Cardiac fibroblast (primary cell): ENCODE data around the gene ADAM19.

Experiments used
- DNase-seq, 2 donors: peaks; one replicate each; pipeline versions ENCODE4 v3.0.0 to v3.0.0-alpha.2; 2010; ENCODE audit warnings: low read depth in 2 of 2
- H3K4me3 ChIP-seq, 2 donors: replicated peaks in 1 of 2; 1 replicate in 1 of 2; 2 replicates in 1 of 2; pipeline ENCODE4 v1.5.1; 2011; ENCODE audit warnings: low read depth in 2 of 2, low read length in 2 of 2, mild to moderate bottlenecking in 2 of 2, moderate library complexity in 1 of 2
- TF ChIP-seq, protein P1 (sequence below): IDR thresholded peaks from one replicate; pipeline ENCODE4 v1.5.1; 2011; ENCODE audit warnings: low read depth, mild to moderate bottlenecking, low read length, inconsistent platforms

ADAM19 gene

DNA sequence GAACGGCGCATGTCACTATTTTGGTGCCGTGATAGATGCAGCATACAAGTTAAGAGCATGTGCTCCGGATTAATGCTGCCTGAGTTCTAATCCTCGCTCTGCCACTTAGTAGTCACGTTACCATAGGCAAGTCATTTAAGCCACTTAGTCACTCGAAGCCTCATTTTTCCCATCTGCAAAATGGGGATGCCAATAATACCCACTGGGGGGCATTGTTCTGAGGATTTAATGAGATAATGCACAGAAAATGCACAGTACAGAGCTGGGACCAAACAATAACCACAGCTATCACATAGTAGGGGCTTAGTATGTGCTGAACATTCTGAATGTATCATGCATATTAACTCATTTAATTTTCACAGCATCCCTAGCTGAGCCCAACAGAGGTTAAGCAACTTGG is 106.5 kb downstream of the ADAM19 start:
- no peak overlapping the region for H3K4me3 ChIP-seq
- TF ChIP-seq, protein P1, sequence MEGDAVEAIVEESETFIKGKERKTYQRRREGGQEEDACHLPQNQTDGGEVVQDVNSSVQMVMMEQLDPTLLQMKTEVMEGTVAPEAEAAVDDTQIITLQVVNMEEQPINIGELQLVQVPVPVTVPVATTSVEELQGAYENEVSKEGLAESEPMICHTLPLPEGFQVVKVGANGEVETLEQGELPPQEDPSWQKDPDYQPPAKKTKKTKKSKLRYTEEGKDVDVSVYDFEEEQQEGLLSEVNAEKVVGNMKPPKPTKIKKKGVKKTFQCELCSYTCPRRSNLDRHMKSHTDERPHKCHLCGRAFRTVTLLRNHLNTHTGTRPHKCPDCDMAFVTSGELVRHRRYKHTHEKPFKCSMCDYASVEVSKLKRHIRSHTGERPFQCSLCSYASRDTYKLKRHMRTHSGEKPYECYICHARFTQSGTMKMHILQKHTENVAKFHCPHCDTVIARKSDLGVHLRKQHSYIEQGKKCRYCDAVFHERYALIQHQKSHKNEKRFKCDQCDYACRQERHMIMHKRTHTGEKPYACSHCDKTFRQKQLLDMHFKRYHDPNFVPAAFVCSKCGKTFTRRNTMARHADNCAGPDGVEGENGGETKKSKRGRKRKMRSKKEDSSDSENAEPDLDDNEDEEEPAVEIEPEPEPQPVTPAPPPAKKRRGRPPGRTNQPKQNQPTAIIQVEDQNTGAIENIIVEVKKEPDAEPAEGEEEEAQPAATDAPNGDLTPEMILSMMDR: no peak
- no peak for DNase-seq

DNA sequence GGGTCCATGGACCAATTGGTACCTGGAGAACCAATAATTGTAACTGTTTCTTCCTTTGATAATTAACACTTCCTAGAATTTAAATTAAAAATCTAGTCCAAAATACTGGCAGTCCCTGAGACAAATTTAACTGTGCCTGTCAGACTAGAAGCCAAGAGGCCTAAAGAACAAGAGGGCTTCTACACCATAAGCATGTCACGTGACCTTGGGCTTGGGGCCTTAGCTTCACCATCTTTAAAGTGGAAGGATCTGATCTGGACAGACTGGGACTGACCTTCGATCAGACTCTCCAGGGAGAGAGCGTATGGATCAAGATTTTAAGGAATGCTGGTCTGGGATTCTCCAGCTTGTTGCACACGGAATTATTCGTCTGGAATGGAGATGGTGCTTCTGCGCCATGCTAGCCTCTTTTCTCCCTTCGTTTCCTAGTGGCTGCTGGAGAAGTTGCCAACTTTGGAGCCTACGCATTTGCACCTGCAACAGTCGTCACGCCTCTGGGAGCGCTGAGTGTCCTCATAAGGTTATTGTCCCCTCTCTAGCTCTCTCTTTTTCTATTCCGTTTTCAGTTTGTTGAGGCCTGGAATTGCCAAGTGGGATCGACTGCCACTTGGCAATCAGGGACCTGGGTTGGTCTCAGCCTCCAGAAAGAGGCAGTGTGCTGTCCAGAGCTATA is 107.1 kb downstream of the ADAM19 start:
- no peak overlapping the region for H3K4me3 ChIP-seq
- TF ChIP-seq, protein P1: no peak
- no peak for DNase-seq

- TF ChIP-seq, protein P1: no peak
- DNase-seq: peak; percentile 82 to 94
- no peak overlapping the region for H3K4me3 ChIP-seq
Observed at GRCh38 chr5:157464519-157465171, 110.9 kb downstream of the ADAM19 start.

DNA sequence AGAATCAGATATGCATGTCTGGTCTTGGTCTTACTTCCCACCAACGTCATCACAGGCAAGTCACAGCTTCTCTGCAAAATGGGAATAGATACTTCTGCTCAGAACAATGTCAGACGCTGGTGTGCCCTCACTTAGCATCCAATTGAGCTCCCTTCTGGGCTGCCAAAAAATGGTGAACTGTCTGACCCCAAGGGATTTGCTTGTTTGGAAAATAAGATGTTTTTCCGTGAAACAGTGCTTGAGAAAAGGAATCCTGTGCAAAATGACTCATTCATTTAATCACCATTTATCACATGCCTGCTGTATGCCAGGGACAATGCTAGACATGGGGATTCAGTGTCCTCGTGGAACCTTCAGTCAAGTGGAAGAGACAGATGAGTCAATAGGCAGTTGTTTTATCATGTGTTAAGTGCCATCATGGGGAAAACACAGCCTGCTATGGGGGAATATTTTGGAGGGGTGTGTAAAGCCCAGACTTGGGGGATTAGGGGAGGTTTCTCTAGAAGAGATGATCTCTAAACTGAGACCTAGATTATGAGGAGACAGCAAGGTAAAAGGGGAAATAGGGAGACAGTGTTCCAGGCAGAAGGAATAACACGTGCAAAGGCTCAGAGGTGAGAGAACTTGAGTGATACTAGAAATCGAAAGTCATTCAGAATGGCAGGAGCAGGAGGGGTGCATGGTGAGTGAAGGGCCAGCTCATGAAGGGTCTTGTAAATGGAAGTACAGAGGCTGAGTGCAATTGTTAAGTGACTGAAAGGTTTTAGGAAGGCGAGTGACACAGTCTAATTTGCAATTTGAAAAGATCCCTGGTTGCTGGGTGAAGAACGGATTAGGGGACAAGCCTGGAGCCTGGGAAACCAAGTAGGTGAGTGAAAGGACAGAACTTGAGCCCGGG is 111.7 kb downstream of the ADAM19 start:
- no peak overlapping the region for H3K4me3 ChIP-seq
- TF ChIP-seq, protein P1: no peak
- DNase-seq: peak in 1 of 2 donors; percentile 83

DNA sequence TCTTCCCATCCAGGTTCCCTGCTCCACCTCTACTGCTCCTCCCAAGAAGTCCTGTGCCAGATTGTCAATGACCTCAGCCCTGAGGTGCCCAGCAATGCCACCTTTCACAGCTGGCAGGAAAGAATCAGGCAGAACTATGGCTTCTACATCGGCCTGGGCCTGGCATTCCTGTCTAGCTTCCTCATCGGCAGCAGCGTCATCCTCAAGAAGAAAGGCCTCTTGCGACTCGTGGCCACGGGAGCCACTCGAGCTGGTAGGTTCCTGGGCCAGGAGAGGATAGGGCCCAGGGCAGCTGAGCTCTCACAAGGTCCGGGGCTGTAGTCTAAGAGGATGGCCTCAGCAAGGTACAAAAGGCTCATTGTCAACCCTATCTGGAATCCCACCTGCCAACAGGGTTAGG is 112.5 kb downstream of the ADAM19 start:
- TF ChIP-seq, protein P1: no peak
- no peak for DNase-seq

DNA sequence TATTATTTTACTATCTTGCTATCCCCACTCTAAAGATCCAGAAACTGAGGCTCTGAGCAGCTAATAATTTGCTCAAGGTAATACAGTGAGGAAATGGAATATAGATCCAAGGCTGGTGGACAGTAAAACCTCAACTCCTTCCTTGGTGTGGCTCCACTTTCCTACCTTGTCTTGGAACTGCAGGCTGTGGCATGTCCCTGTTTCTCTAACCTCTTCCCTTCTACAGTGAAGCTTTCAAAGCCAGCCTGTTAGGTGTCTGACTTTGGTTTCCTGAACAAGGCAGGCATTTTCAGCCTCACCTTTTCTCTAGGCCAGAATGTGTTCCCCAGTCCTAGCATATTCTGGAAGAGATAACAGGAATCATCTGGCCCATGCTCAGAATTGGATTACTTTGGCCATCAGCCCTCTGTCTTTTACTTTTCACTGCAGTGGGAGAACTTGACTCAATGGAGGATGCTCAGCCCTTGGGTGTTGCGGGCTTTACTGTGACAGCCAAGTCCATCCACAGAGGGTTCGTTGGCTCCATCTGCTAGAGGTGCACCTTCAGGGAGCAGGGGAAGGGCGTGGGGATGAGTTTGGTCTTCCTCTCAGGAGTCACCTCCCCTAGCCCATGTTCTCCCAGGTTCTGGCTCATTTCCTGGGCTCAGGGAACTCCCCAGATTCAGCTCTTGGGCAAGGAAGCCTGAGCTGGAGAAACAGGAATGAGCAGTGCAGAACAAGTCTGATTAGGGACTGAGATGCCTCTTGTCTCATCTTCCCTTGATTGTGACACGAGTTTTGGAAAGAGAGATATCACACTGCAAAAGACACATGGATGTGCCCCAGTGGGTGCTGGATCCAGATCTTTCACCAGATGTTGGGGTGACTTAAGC is 114.4 kb downstream of the ADAM19 start:
- TF ChIP-seq, protein P1: no peak

More for the DNA sequence above, 112.5 kb downstream of the ADAM19 start:
- H3K4me3 ChIP-seq: no peak overlapping the region

More for the DNA sequence above, 114.4 kb downstream of the ADAM19 start:
- DNase-seq: no peak
- H3K4me3 ChIP-seq: no peak overlapping the region
